MM.1S (cell line): ENCODE data around the gene NCBP2L.

ENCODE experiments used
- CTCF ChIP-seq: fragments of 300-600 bp; sonication (generic); IDR thresholded peaks from 2 replicates; pipeline ENCODE4 v1.5.1; 2016; ENCODE audit warnings: antibody characterized with exemption, low read length, mixed read lengths
- EZH2 ChIP-seq: fragments of 300-600 bp; sonication (generic); optimal IDR thresholded peaks from 2 replicates; pipeline ENCODE3; 2017; ENCODE audit warnings: low read depth, mild to moderate bottlenecking, antibody characterized with exemption, low read length, mixed read lengths

- no peak for TF ChIP-seq CTCF
- no peak for TF ChIP-seq EZH2
Measured at GRCh38 chrX:107730298-107730655, 47.3 kb upstream of the NCBP2L start.
